GM18951 (cell line): ENCODE results near the gene SRRM4.
"Not testable (repeated sequence)": the region's sequence is repeated elsewhere in the genome, so short reads cannot be mapped to it uniquely, and the experiment has no call there.

Source experiments
- POLR2A ChIP-seq: IDR thresholded peaks from 4 replicates; pipeline ENCODE4 v1.6.1; 2011; ENCODE audit warnings: mild to moderate bottlenecking; ENCODE audit not compliant: insufficient read length, insufficient read depth; ENCODE audit errors: extremely low read depth
- in situ Hi-C: fragments of 300-500 bp; cut with MboI; formaldehyde crosslinking; loops from one replicate; pipeline ENCODE4 v1.12.0; 2022; ENCODE audit warnings: low sequenced_read_pairs, mixed read lengths, inconsistent platforms; ENCODE audit not compliant: unreplicated experiment

SRRM4 gene

DNA sequence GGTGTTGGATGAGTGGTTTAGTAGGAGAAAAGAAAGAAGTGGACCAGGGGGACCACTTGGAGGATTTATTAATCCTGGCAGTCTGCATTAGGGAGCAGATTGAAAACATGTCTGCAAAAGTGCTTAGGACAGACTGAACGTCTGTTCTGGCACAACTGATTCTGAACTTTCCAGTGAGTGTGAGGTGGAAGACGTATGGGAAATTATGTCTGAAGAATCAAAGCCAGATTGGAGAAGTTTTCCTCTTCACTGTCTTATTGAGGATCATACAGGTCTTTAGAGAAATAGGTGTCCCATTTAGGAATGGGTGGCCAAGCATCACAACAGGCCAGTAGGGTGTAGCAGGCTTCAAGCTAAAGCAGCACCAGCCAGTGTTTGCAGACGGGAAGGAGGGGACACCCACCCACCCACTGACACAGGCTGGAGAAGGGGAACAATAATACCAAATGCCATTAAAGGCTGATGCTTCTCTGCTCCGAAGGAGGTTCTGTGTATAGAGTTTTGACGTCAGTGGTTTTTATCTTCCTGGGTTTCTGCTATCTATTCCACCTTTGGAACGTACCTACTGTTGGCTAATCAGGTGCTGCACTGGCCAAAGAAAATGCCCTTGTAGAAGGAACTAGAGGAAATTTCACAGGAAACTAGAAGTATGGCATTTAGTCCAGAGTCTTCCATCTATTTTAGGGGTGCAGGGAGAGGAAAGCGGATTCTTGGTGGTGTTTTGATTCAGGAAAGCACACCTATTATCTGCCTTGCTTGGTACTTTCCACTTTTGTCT lies 1.8 kb downstream of the SRRM4 start:
- no peak for TF ChIP-seq POLR2A
- in situ Hi-C loops = no loop called here

DNA sequence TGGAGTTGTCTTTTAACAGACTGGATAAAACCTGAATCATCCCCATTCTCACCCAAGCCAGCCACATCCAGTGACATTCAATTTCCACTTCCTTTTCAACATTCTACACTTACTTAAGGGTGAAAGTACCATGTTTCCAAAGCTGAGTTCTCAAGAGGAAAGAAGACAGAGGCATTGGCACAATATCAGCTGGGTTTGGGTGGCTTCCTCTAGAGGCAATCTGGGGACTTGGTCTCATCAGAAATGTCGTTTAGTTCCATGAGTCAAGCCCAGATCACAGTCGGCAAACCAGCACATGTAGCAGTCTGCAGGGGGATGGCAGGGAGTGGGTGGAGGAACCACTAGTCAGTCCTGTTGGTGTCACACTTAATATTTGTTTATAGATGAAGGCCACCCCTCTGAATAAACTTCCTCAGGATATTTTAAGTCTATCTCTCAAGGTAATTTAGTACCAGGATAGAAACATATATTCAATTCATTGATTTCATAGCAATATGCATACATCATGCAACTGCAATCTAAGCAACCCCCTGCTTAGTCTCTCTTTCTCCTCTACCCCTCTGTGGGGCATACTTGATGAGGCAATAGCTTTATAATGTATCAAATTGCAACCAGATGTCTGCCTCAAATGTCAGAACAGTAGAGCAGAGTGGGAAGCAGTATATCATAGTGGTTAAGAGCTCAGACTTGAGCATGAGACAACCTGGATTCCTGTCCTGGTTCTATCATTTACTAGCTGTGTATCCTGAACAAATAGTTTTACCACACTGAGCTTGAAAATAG lies 3.0 kb downstream of the SRRM4 start:
- TF ChIP-seq POLR2A = no peak
- in situ Hi-C loops = no loop called here

DNA sequence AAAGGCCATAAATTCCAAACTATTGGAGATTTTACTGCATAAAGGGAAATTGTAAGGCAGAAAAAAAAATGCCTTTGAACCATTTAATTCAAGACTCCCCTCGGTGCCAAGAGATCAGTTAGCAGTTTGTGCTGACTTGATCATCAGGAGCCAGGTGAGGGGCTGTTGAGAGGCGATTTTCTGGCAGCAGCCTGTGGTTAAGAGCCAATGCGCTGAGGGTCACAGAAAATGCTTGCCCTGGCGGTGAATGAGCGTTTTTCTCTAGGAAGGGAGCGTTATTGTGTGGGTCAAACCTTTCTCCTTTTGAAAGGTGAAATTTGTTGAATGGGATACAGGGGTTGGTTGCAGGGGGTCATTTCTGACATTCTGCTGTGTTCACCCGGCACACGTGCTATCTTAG lies 4.7 kb downstream of the SRRM4 start:
- no peak for TF ChIP-seq POLR2A
- in situ Hi-C loops = no loop called here

DNA sequence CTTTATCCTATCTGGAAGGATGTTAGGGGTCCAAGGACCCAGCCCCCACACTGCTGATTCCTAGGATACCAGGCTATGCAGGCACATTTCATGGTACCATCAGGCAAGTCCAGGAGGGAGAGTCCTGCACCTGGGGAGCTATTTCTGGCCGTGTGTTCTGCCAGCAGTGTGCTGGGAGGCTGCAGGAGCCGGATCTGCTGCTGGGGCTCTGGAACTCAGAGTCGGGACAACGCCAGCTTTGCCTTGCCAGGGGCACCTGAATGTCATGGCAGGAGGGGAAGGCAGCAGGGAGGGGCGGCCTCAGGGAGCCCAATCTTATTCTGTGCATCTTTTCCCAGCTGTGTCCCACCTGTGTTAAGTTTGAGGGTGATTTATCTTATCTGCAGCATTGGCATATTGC lies 17.8 kb downstream of the SRRM4 start:
- no peak for TF ChIP-seq POLR2A
- in situ Hi-C loops = no loop called here

DNA sequence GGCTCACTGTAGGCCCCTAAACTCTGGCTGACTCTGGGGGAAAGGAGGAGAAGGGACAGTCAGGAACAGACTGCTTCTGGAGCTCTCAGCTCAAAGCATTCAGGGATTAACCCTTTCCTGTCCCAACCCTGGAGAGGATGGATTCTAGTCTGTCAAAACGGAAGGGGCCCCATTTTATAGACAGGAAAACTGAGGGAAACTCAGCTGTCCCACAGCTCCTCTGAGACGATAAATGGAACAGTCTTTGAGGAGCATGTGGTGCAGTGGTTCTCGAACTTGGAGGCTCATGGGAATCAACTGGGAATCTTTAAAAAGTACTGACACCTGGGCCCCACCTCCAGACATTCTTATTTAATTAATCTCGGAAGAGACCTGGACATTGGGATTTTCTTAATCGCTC lies 23.7 kb downstream of the SRRM4 start:
- no peak for TF ChIP-seq POLR2A
- in situ Hi-C loops = no loop called here

DNA sequence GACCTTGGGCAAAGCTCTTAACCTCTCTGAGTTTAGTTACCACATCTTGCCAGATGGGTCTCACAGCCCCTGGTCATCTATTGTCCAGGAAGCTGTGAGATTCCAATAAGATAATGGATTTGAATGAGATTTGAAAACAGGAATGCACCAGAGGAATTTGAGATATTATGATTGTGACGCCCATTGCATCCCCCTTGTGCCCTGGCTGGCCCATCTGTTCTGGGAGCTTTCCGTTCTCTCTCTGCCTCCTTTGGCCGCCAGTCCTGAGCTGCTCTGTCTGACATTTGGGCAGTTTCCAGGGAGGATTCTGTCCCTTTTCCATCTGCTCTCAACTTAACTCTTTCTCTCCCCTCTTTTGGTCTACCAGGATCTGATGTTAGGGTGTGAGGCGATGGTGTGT lies 24.6 kb downstream of the SRRM4 start:
- in situ Hi-C loops = no loop called here
- no peak for TF ChIP-seq POLR2A

DNA sequence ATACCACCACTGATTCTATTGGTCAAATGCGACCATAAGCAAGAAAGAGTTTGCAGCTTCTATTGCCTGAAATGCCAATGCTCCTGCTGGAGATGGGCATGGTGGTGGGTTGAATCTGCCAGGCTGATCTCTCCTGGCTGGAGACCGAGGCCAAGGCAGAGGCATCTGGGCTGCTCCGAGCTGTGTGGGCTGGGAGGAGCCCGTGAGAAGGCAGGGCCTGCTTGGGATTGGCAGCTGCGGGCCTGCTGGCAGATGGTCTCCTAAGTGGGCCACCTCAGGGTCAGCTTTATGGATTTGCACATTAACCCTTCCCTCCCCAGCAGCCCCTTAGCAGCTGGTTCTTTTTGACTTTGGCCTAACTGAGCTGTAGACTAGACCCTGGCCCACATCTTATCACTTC lies 25.4 kb downstream of the SRRM4 start:
- no peak for TF ChIP-seq POLR2A
- in situ Hi-C loops = no loop called here

DNA sequence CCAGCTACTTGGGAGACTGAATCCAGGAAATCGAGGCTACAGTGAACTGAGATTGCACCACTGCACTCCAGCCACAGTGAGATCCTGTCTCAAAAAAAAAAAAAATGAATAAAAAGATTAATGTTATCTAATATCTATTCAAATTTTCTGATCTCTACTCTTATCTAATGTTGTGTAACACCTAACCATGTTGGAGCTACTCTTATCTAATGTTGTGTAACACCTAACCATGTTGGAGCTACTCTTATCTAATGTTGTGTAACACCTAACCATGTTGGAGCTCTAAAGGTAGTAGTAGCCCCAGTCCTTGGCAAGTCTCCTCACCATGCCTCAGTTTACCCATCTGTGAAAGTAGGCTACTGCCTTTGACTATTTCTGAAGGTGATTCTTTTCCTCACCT lies 26.9 kb downstream of the SRRM4 start:
- in situ Hi-C loops = not testable (repeated sequence)

DNA sequence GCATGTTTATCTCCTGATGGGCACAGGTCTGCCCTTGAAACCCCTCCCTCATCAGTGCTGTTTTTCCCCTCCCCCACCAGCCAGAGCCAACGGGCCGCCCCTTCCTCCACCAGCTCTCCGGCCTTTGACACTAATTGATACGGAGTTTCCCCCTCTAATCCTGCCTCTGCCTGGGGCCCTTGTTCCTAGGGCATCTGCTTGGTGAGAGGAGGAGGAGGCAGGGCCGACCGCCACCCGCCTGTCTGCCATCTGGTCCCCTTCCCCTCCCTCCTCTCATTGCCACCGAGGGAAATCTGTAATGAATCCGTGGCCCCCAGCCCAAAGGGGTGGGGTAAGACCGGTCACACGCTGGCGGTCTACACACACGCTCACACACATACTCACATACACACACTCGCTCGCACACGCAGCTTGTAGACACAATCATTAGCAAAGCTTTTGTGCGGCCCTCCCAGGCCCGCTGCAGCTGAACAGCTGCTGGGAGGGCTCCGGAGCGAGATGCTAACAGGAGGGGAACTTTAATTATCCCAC lies 27.4 kb downstream of the SRRM4 start:
- no peak for TF ChIP-seq POLR2A
- in situ Hi-C loops = no loop called here

DNA sequence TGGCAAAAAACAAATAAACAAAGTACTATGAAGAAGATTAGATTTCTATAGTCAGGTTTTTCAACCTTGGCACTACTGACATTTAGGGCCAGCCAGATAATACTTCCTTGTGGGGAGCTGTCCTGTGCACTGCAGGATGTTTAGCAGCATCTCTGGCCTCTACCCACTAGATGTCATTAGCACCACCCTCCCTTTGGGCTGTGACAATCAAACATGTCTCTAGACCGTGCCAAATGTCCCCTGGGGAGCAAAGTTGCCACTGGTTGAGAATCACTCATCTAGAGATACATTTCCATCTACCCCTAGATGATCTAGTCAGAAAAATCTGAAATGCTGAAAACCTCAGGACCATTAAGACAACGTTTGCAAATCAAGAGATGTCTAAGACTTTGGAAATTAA lies 29.9 kb downstream of the SRRM4 start:
- no peak for TF ChIP-seq POLR2A
- in situ Hi-C loops = no loop called here

DNA sequence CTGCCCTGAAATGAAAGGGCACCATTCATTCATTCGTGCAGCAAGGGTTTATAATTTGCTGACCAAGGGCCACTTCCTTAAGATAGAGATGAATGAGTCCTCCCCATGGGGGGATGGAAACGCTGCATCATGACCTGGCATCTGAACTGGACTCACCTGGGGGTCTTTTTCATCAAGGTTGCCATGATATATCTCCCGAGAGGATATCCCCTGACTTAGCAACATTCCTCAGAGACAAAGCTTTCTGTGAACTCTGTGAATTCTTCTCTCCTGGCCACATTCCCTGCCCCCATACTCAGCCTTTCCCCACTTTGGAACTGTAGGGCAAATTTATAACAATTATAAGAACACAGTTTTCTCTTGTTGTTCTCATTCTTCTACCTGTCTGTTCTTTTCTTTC lies 30.8 kb downstream of the SRRM4 start:
- no peak for TF ChIP-seq POLR2A
- in situ Hi-C loops = no loop called here

DNA sequence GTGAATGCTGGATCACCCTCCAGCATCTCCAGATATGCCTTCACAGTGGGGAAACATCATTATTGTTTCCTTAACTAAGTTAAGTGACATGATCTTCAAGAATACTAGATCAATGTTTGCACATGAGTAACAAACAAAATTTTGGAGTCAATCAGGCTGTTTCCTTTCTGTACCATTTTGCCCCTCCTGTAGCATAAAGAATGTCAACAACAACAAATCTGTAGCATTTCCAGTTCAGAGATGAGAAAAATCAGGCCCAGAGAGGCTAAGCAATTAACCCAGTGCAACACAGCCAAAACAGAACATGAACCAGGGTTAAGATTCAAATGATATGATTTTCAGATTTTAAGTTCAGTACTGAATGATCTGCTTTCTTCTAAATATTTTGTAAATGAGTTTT lies 31.7 kb downstream of the SRRM4 start:
- in situ Hi-C loops = no loop called here
- TF ChIP-seq POLR2A = no peak

DNA sequence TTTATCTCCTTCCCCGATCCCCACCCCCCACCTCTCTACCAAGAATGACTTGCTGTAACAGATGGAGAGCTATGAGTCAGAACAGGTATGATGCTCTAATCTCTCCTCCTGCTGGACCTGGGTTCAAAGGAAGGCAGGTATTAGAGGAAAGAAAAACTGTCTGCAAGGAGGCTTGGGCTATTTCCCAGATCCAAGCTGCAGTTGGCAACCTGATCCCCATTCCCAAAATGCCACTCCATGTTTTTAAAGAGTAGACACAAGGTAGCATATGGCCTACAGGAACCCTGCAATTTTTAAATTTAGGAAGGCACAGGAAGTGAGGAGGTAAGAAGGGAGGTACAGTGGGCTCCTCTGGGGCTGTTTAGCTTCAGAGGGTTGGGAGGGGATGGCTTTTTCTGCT lies 33.0 kb downstream of the SRRM4 start:
- TF ChIP-seq POLR2A = no peak
- in situ Hi-C loops = no loop called here

DNA sequence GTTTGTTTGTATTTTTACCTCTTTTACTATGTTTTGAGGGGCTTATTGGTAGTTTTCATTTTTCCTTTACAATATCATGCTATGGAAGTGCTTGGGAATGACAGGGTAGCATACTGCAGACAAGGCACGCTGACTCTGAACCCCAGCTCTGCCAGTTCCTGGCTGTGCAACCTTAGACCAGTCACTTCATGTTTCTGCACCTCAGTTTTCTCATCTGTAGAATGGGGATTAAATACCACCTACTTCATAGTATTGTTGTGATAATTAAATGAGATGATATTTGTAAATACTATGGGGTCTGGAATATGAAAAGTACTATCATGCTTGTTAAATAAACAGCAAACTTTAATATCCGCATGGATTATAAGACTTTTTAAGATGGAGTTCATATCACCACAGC lies 35.4 kb downstream of the SRRM4 start:
- in situ Hi-C loops = no loop called here
- no peak for TF ChIP-seq POLR2A
